Fibroblast of lung (primary cell): Measurements from ENCODE around the gene OTUD4.

Source experiments
- EZH2 ChIP-seq: IDR thresholded peaks from 2 replicates; pipeline ENCODE4 v1.5.1; 2012; ENCODE audit warnings: low read length, control low read depth, mild to moderate bottlenecking; ENCODE audit errors: missing control alignments
- TF ChIP-seq, protein P1 (sequence below), 2 donors: IDR thresholded peaks in 1 of 2; conservative IDR thresholded peaks in 1 of 2; 1 replicate in 1 of 2; 2 replicates in 1 of 2; pipeline ENCODE4 v1.5.1; 2011 to 2012; ENCODE audit warnings: low read length in 2 of 2, control low read depth in 1 of 2, inconsistent platforms in 1 of 2, low read depth in 1 of 2, mild to moderate bottlenecking in 1 of 2

DNA sequence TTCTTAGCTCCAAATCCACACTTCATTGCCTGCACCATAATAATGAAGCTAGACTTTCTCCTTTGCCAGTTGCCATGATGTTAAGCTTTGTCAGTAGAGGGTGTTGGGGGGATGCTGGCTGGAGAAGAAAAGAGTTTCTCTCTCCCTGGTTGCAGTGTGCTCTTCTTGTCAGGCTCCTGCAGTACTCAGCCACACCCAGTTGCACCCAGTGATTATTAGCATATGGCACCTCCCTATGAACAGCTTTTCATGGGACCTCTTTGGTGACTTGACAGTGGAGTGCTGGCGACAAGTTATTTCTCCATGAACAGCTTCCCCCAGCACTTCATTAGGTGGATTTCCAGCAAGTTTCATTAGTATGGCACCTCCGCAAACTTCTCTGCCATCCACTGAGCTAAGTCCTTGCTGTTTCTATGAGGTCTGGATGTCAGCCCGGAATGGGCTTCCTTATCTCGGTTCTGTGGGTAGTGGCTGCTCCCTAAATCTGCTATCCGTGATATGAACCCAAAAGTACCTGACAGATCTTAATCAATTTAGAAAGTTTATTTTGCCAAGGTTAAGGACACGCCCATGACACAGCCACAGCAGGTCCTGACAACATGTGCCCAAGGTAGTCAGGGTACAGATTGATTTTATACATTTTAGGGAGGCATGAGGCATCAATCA is 18.8 kb upstream of the OTUD4 start:
- TF ChIP-seq, protein P1, sequence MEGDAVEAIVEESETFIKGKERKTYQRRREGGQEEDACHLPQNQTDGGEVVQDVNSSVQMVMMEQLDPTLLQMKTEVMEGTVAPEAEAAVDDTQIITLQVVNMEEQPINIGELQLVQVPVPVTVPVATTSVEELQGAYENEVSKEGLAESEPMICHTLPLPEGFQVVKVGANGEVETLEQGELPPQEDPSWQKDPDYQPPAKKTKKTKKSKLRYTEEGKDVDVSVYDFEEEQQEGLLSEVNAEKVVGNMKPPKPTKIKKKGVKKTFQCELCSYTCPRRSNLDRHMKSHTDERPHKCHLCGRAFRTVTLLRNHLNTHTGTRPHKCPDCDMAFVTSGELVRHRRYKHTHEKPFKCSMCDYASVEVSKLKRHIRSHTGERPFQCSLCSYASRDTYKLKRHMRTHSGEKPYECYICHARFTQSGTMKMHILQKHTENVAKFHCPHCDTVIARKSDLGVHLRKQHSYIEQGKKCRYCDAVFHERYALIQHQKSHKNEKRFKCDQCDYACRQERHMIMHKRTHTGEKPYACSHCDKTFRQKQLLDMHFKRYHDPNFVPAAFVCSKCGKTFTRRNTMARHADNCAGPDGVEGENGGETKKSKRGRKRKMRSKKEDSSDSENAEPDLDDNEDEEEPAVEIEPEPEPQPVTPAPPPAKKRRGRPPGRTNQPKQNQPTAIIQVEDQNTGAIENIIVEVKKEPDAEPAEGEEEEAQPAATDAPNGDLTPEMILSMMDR (conservative IDR thresholded peaks at IDR 0.05 in 1 of 2, IDR thresholded peaks at IDR 0.05 in 1 of 2; ENCODE audit: low read depth in 1 of 2, low read length in 2 of 2), result no peak
- no peak for TF ChIP-seq EZH2
